ENCODE results near the gene AFG1L. TPM values are rescaled to one million over a fixed set of nuclear protein-coding genes. Genes with fewer than 3 reads are reported as not detected.
A peak's percentile ranks its signal among the peaks of the same experiment; 100 is the strongest.

Gene AFG1L
- total RNA-seq, 1 experiment from 2014 or later = 4.9 TPM

DNA sequence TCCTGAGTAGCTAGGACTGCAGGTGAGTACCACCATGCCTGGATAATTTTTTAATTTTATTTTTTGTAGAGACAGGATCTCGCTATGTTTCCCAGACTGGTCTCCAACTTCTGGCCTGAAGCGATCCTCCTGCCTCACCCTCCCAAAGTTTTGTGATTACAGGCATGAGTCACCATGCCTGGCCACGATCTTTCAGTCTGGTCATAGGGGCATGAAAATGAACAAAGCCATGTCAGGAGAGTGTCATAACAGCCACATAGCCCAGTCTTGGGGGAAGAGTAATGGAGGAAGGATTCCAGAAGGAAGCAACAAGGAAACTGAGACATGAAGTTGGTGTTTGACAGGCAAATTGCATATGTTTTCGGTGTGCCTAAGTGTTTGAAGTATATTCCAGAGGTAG lies 17.0 kb upstream of the AFG1L start:
- ChIA-PET RAD21 (ENCODE audit: low non-redundant PET in 1 of 2, low total read pairs in 2 of 2, uncharacterized antibody in 2 of 2, unreplicated experiment in 2 of 2) (no interaction called here), POLR2A (no interaction called here), CTCF (no interaction called here)
- no peak for DNase-seq (ENCODE audit: low read depth, low spot score)
- H3K4me1 ChIP-seq (ENCODE audit: control insufficient read depth in 1 of 2, insufficient read depth in 2 of 2, low read length in 2 of 2) = peaks cover 0 to 5% of the 10 kb centered on the region in 2 experiments; a peak in 1 of 4 replicates
- H3K9ac ChIP-seq (ENCODE audit: low read length) = no peak overlapping the region
- no peaks in the 10 kb centered on the region for H3K36me3 ChIP-seq (ENCODE audit: control insufficient read depth in 1 of 2, insufficient read depth in 2 of 2, low read length in 2 of 2)
- no peak overlapping the region for H3K27ac ChIP-seq (ENCODE audit: low read depth, low read length)
- H3K9me3 ChIP-seq (ENCODE audit: control insufficient read depth in 1 of 2, insufficient read depth in 1 of 2, low read depth in 1 of 2, low read length in 2 of 2) = no peaks in the 10 kb centered on the region
- no TSS peak for BruUV-seq (replicated peaks)
- no peaks in the 10 kb centered on the region for H3K79me2 ChIP-seq (ENCODE audit: insufficient read depth, low read length)
- intact Hi-C loops (cut with micrococcal nuclease) = no loop called here
- ATAC-seq = no peak
- no peak overlapping the region for H3K4me2 ChIP-seq (ENCODE audit: low read length)
- no peaks in the 10 kb centered on the region for H3K27me3 ChIP-seq (ENCODE audit: insufficient read depth, low read length)
- peaks cover 5% of the 10 kb centered on the region; the same call in 1 of the 2 replicates for H3K9me2 ChIP-seq (ENCODE audit: insufficient read depth)
- H2AFZ ChIP-seq (ENCODE audit: low read depth, low read length, poor library complexity, severe bottlenecking) = peak overlapping the region; percentile 11
- TF ChIP-seq RAD21 (IDR thresholded peaks at IDR 0.05; ENCODE audit: low read depth) (no peak), SP1 (IDR thresholded peaks at IDR 0.05; ENCODE audit: low read depth) (no peak), TCF7L2 (IDR thresholded peaks at IDR 0.05; ENCODE audit: borderline replicate concordance, extremely low read depth, insufficient read depth, insufficient read length) (no peak), JUND (IDR thresholded peaks at IDR 0.05) (no peak), YY1 (IDR thresholded peaks at IDR 0.05; ENCODE audit: extremely low read depth, insufficient replicate concordance, low read depth, low read length) (no peak), SRF (IDR thresholded peaks at IDR 0.05; ENCODE audit: low read depth) (no peak), ELF1 (IDR thresholded peaks at IDR 0.05; ENCODE audit: borderline replicate concordance, low read depth) (no peak), SIN3A (IDR thresholded peaks at IDR 0.05; ENCODE audit: low read depth) (no peak)
- TF ChIP-seq, protein P1, sequence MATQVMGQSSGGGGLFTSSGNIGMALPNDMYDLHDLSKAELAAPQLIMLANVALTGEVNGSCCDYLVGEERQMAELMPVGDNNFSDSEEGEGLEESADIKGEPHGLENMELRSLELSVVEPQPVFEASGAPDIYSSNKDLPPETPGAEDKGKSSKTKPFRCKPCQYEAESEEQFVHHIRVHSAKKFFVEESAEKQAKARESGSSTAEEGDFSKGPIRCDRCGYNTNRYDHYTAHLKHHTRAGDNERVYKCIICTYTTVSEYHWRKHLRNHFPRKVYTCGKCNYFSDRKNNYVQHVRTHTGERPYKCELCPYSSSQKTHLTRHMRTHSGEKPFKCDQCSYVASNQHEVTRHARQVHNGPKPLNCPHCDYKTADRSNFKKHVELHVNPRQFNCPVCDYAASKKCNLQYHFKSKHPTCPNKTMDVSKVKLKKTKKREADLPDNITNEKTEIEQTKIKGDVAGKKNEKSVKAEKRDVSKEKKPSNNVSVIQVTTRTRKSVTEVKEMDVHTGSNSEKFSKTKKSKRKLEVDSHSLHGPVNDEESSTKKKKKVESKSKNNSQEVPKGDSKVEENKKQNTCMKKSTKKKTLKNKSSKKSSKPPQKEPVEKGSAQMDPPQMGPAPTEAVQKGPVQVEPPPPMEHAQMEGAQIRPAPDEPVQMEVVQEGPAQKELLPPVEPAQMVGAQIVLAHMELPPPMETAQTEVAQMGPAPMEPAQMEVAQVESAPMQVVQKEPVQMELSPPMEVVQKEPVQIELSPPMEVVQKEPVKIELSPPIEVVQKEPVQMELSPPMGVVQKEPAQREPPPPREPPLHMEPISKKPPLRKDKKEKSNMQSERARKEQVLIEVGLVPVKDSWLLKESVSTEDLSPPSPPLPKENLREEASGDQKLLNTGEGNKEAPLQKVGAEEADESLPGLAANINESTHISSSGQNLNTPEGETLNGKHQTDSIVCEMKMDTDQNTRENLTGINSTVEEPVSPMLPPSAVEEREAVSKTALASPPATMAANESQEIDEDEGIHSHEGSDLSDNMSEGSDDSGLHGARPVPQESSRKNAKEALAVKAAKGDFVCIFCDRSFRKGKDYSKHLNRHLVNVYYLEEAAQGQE (IDR thresholded peaks at IDR 0.05; ENCODE audit: low read depth) = no peak
- no peaks in the 10 kb centered on the region for H4K20me1 ChIP-seq (ENCODE audit: insufficient read depth)
- no peak overlapping the region for H3K4me3 ChIP-seq (replicated peaks in 1 of 2; ENCODE audit: low read depth in 1 of 2, low read length in 2 of 2)

Data from HCT116 (cell line).